WTC11 (cell line): ENCODE results near the gene HMGCS2.

Experiments
- CTCF ChIP-seq: fragments of 200-600 bp; IDR thresholded peaks from 2 replicates; pipeline ENCODE4 v1.8.0; 2022; ENCODE audit warnings: antibody characterized with exemption
- ESRRA ChIP-seq: sonication (generic); formaldehyde crosslinking; IDR thresholded peaks from 2 replicates; pipeline ENCODE4 v1.8.1; 2022; ENCODE audit warnings: mild to moderate bottlenecking, missing genetic modification reagents, borderline replicate concordance
- FOXJ3 ChIP-seq: sonication (generic); formaldehyde crosslinking; IDR thresholded peaks from 2 replicates; pipeline ENCODE4 v1.9.0; 2021; ENCODE audit warnings: missing genetic modification reagents, mild to moderate bottlenecking, borderline replicate concordance
- HMGA2 ChIP-seq: fragments of 250-450 bp; sonication (Bioruptor Pico); IDR thresholded peaks from 2 replicates; pipeline ENCODE4 v1.4.0; 2021; ENCODE audit warnings: mild to moderate bottlenecking, moderate library complexity
- MAX ChIP-seq: sonication (generic); formaldehyde crosslinking; IDR thresholded peaks from 2 replicates; pipeline ENCODE4 v1.8.0; 2022; ENCODE audit warnings: mild to moderate bottlenecking, missing genetic modification reagents
- NR1H2 ChIP-seq: sonication (generic); formaldehyde crosslinking; IDR thresholded peaks from 2 replicates; pipeline ENCODE4 v1.9.0; 2021; ENCODE audit warnings: mild to moderate bottlenecking, moderate library complexity, missing genetic modification reagents
- TF ChIP-seq, protein P1 (sequence below): sonication (generic); formaldehyde crosslinking; IDR thresholded peaks from 2 replicates; pipeline ENCODE4 v1.8.1; 2023; ENCODE audit warnings: mild to moderate bottlenecking, missing genetic modification reagents, moderate library complexity
- TF ChIP-seq, protein P2 (sequence below): sonication (generic); formaldehyde crosslinking; IDR thresholded peaks from 2 replicates; pipeline ENCODE4 v1.8.1; 2022; ENCODE audit warnings: mild to moderate bottlenecking, missing genetic modification reagents, moderate library complexity, borderline replicate concordance

GRCh38 chr1:119794876-119795240 lies 26.2 kb upstream of the HMGCS2 start:
- TF ChIP-seq CTCF (no peak), FOXJ3 (no peak), ESRRA (no peak), NR1H2 (no peak), HMGA2 (CRISPR knock-in tag) (no peak), MAX (CRISPR knock-in tag) (no peak)
- TF ChIP-seq, protein P1, sequence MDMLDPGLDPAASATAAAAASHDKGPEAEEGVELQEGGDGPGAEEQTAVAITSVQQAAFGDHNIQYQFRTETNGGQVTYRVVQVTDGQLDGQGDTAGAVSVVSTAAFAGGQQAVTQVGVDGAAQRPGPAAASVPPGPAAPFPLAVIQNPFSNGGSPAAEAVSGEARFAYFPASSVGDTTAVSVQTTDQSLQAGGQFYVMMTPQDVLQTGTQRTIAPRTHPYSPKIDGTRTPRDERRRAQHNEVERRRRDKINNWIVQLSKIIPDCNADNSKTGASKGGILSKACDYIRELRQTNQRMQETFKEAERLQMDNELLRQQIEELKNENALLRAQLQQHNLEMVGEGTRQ (CRISPR knock-in tag) = no peak
- TF ChIP-seq, protein P2, sequence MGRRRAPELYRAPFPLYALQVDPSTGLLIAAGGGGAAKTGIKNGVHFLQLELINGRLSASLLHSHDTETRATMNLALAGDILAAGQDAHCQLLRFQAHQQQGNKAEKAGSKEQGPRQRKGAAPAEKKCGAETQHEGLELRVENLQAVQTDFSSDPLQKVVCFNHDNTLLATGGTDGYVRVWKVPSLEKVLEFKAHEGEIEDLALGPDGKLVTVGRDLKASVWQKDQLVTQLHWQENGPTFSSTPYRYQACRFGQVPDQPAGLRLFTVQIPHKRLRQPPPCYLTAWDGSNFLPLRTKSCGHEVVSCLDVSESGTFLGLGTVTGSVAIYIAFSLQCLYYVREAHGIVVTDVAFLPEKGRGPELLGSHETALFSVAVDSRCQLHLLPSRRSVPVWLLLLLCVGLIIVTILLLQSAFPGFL (CRISPR knock-in tag) = no peak
